Mesendoderm (in vitro differentiated cells): Measurements from ENCODE around the gene ARID2.

ENCODE experiments used
- DNase-seq: peaks from one replicate; pipeline ENCODE4 v3.0.0; 2013
- H2AK5ac ChIP-seq: 2 replicates; pipeline ENCODE4 v1.6.1; 2013; ENCODE audit warnings: low read length, inconsistent platforms
- H2BK120ac ChIP-seq: 2 replicates; pipeline ENCODE4 v1.6.1; 2013; ENCODE audit warnings: low read depth, mild to moderate bottlenecking, low read length, moderate library complexity, mixed read lengths
- H2BK15ac ChIP-seq: replicated peaks from 2 replicates; pipeline ENCODE4 v1.6.1; 2013; ENCODE audit warnings: low read depth, mild to moderate bottlenecking, moderate library complexity
- H2BK5ac ChIP-seq: 2 replicates; pipeline ENCODE4 v1.6.1; 2013; ENCODE audit warnings: low read length, inconsistent platforms
- H3K18ac ChIP-seq: 2 replicates; pipeline ENCODE4 v1.6.1; 2013; ENCODE audit warnings: mild to moderate bottlenecking, low read length, mixed read lengths
- H3K23ac ChIP-seq: one replicate; pipeline ENCODE4 v1.6.1; 2013; ENCODE audit warnings: low read length
- H3K27ac ChIP-seq: 2 replicates; pipeline ENCODE4 v1.5.1; 2013; ENCODE audit warnings: low read depth, mild to moderate bottlenecking, inconsistent platforms, low read length, moderate library complexity
- H3K27me3 ChIP-seq: 2 replicates; pipeline ENCODE4 v1.6.1; 2013; ENCODE audit warnings: low read length, control low read depth, mild to moderate bottlenecking, inconsistent platforms; ENCODE audit not compliant: insufficient read depth, poor library complexity
- H3K36me3 ChIP-seq: 2 replicates; pipeline ENCODE4 v1.6.1; 2013; ENCODE audit warnings: low read length, inconsistent platforms; ENCODE audit not compliant: control insufficient read depth, insufficient read depth
- H3K4ac ChIP-seq: one replicate; pipeline ENCODE4 v1.6.1; 2013; ENCODE audit warnings: low read depth, mild to moderate bottlenecking, low read length, moderate library complexity
- H3K4me1 ChIP-seq: 2 replicates; pipeline ENCODE4 v1.6.1; 2013; ENCODE audit warnings: low read depth, low read length, inconsistent platforms; ENCODE audit not compliant: control insufficient read depth
- H3K4me2 ChIP-seq: 2 replicates; pipeline ENCODE4 v1.6.1; 2013; ENCODE audit warnings: low read length
- H3K4me3 ChIP-seq: 2 replicates; pipeline ENCODE4 v1.5.1; 2013; ENCODE audit warnings: mild to moderate bottlenecking, low read length
- H3K56ac ChIP-seq: one replicate; pipeline ENCODE4 v1.6.1; 2013; ENCODE audit warnings: low read length
- H3K79me1 ChIP-seq: 2 replicates; pipeline ENCODE4 v1.6.1; 2013; ENCODE audit warnings: low read length, inconsistent platforms
- H3K79me2 ChIP-seq: 2 replicates; pipeline ENCODE4 v1.6.1; 2013; ENCODE audit warnings: mild to moderate bottlenecking, low read length; ENCODE audit not compliant: control insufficient read depth, insufficient read depth
- H3K9ac ChIP-seq: 2 replicates; pipeline ENCODE4 v1.6.1; 2013; ENCODE audit warnings: low read length, inconsistent platforms
- H4K5ac ChIP-seq: one replicate; pipeline ENCODE4 v1.6.1; 2013; ENCODE audit warnings: low read length
- H4K8ac ChIP-seq: one replicate; pipeline ENCODE4 v1.6.1; 2013; ENCODE audit warnings: low read depth, mild to moderate bottlenecking, control low read depth, low read length, moderate library complexity
- WGBS: extraction: QIAGEN DNeasy Blood & Tissue Kit; methylation state at CpG from one replicate; pipeline ENCODE4 v1.1.7; 2013; ENCODE audit warnings: low lambda C conversion rate, missing lambda C conversion rate; ENCODE audit not compliant: insufficient coverage; ENCODE audit errors: extremely low coverage; 5-methylcytosine and 5-hydroxymethylcytosine counted together

ARID2 gene

DNA sequence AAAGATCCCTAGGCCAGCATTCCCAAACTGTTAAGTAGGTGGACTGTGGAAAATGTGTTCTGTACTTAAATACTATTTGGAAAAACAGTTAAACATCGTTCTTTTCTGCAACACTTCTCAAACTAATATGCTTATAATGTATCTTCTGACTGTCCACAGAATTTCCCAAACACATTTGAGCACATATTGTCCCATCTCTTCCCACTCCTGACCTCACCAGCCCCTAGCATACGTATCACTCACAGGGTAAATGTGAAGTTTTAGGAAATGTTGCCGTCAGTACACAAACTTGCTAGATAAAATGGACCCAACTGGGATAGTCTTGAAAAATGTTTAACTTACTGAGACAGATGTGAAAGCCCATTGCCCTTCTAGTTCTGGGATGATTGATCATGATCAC, 27.7 kb downstream of the ARID2 start:
- H4K5ac ChIP-seq: no peak overlapping the region
- H2BK15ac ChIP-seq: no peak overlapping the region
- H3K9ac ChIP-seq: no peak overlapping the region
- H3K36me3 ChIP-seq: no peaks in the 10 kb centered on the region
- no CpG with 5 or more reads among the region's 3 CpGs for WGBS
- no peak overlapping the region for H3K18ac ChIP-seq
- H3K27me3 ChIP-seq: no peaks in the 10 kb centered on the region
- no peak overlapping the region for H4K8ac ChIP-seq
- no peak overlapping the region for H3K4ac ChIP-seq
- H2BK120ac ChIP-seq: no peak overlapping the region
- H3K4me3 ChIP-seq: no peak overlapping the region
- H3K79me2 ChIP-seq: peaks cover 15% of the 10 kb centered on the region
- H2AK5ac ChIP-seq: no peak overlapping the region
- no peak overlapping the region for H3K4me2 ChIP-seq
- H3K23ac ChIP-seq: no peak overlapping the region
- no peak overlapping the region for H3K56ac ChIP-seq
- H3K27ac ChIP-seq: no peak overlapping the region
- H3K4me1 ChIP-seq: peaks cover 3% of the 10 kb centered on the region
- DNase-seq: no peak
- peaks cover 2% of the 10 kb centered on the region for H3K79me1 ChIP-seq
- H2BK5ac ChIP-seq: no peak overlapping the region

DNA sequence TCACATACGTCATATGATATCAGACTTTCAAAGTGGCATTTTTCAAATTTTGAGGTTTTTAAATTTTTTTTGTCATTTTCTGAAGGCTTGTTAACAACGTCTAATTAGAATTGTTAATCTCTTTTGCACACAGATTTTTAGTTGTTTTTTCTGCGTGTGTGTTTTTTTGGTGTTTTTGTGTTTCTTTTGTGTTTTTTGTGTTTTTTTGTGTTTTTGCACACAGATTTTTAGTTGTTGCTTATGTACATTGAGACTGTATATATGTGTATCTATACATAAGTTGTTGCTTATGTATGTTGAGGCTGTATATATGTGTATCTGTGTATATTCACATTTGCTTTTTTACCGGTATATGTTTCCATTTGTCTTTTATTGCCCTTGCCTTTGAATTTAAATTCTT, 30.8 kb downstream of the ARID2 start:
- Histone ChIP-seq H3K79me1 (peaks cover 3% of the 10 kb centered on the region), H3K18ac (no peak overlapping the region), H3K27me3 (no peaks in the 10 kb centered on the region), H3K23ac (no peak overlapping the region), H2BK120ac (no peak overlapping the region), H2BK15ac (no peak overlapping the region), H2BK5ac (no peak overlapping the region), H3K4me3 (no peak overlapping the region), H3K4ac (no peak overlapping the region), H3K36me3 (no peaks in the 10 kb centered on the region), H3K27ac (no peak overlapping the region), H2AK5ac (no peak overlapping the region), H4K8ac (no peak overlapping the region), H3K79me2 (peaks cover 18% of the 10 kb centered on the region), H3K4me1 (peaks cover 3% of the 10 kb centered on the region), H3K56ac (no peak overlapping the region), H3K9ac (no peak overlapping the region), H4K5ac (no peak overlapping the region), H3K4me2 (no peak overlapping the region)
- WGBS: no CpG with 5 or more reads among the region's 4 CpGs
- no peak for DNase-seq

DNA sequence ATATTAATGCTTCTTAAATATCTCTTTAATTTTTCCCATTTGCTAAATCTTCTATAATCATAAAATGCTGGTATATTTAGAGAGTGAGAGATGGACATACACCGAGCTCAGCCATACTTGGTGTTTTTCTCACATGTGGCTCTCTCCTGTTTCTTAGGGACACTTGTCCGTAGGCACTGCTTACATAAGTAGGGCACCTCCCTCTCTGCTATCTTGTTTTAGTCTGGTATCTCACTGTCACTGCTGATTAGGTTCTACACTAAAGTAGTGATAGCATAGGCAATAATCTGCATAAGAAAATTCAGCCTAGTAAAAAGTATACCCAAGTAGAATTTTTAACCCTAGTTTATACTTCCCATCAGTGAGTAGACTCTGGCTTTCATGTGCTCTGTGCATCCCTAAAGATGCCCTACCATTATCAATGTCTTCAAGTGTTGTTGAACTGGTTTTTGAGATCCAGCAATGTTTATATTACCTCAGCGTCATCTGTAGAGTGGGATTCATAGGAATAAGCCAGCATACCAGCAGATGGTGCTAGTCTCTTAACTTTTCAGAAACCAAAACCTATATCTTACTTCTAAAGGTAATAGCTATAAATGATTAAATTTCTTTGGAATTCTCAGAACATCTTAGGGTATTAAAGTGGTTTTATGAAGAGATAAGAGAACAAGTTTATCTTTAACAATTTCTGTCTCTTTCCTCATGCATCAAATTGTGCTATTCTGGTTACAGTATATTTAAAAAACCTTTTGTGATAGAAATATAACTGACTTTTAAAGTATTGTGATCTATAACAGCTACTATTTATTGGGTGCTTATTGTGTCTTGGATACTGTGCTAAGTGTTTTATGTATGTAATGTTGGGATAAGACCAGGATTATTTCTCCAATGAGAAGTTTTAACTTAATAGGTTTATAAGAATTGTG, 32.9 kb downstream of the ARID2 start:
- H2BK5ac ChIP-seq: no peak overlapping the region
- H3K27me3 ChIP-seq: no peaks in the 10 kb centered on the region
- no peak overlapping the region for H3K4me3 ChIP-seq
- no peak overlapping the region for H4K8ac ChIP-seq
- H3K9ac ChIP-seq: no peak overlapping the region
- H3K4ac ChIP-seq: no peak overlapping the region
- no peaks in the 10 kb centered on the region for H3K36me3 ChIP-seq
- no peak overlapping the region for H2AK5ac ChIP-seq
- H3K23ac ChIP-seq: no peak overlapping the region
- no peak overlapping the region for H2BK15ac ChIP-seq
- H3K4me2 ChIP-seq: no peak overlapping the region
- no peak overlapping the region for H3K56ac ChIP-seq
- DNase-seq: peak; percentile 84
- H3K18ac ChIP-seq: no peak overlapping the region
- peaks cover 3% of the 10 kb centered on the region for H3K79me1 ChIP-seq
- peaks cover under 1% of the 10 kb centered on the region for H3K4me1 ChIP-seq
- WGBS: no CpG with 5 or more reads among the region's 3 CpGs
- H3K79me2 ChIP-seq: peaks cover 17% of the 10 kb centered on the region
- no peak overlapping the region for H3K27ac ChIP-seq
- no peak overlapping the region for H2BK120ac ChIP-seq
- H4K5ac ChIP-seq: no peak overlapping the region

DNA sequence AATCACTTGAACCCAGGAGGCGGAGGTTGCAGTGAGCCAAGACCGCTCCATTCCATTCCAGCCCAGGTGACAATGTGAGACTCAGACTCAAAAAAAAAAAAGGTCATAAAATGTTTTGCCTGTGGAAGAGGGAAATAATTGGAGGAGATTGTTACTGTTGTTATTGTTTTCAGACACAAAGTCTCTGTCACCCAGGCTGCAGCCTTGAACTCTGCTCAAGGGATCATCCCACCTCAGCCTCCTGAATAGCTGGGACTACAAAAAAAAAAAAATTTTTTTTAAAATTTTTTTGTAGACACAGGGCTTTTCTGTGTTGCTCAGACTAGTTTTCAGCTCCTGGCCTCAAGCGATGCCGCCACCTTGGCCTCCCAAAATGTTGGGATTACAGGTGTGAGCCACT, 33.9 kb downstream of the ARID2 start:
- Histone ChIP-seq H4K5ac (no peak overlapping the region), H3K27ac (no peak overlapping the region), H3K36me3 (no peaks in the 10 kb centered on the region), H2AK5ac (no peak overlapping the region), H3K9ac (no peak overlapping the region), H3K4me3 (no peak overlapping the region), H2BK5ac (no peak overlapping the region), H3K4ac (no peak overlapping the region), H4K8ac (no peak overlapping the region), H2BK15ac (no peak overlapping the region), H3K18ac (no peak overlapping the region), H3K23ac (no peak overlapping the region), H2BK120ac (no peak overlapping the region), H3K4me2 (no peak overlapping the region), H3K56ac (no peak overlapping the region), H3K79me1 (peaks cover 7% of the 10 kb centered on the region), H3K27me3 (no peaks in the 10 kb centered on the region), H3K79me2 (peaks cover 20% of the 10 kb centered on the region), H3K4me1 (no peaks in the 10 kb centered on the region)
- DNase-seq: no peak
- no CpG with 5 or more reads among the region's 4 CpGs for WGBS

DNA sequence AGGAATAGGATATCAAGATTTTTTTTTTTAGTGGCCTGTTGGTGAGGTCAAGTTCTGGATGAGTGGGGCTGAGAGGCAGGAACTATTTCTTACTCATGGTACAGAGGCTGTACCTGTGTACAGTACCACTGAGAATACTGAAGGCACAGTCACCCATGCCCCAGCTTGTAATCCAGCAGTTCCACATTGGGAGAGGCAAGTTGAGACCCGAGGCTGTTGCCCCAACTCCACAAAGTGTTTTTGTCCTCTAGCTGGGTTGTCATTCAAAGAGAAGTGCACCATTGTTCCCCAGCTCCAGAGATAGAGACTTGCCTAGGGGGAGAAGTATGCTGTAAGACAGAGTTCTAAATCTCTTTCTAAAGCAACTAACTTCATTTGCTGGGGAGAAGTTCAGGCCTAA, 38.7 kb downstream of the ARID2 start:
- no peak overlapping the region for H3K9ac ChIP-seq
- H3K27me3 ChIP-seq: no peaks in the 10 kb centered on the region
- H4K8ac ChIP-seq: no peak overlapping the region
- no CpG with 5 or more reads among the region's 1 CpG for WGBS
- no peaks in the 10 kb centered on the region for H3K36me3 ChIP-seq
- H3K56ac ChIP-seq: no peak overlapping the region
- H2BK5ac ChIP-seq: no peak overlapping the region
- no peak overlapping the region for H2BK15ac ChIP-seq
- no peak overlapping the region for H3K4ac ChIP-seq
- H3K23ac ChIP-seq: no peak overlapping the region
- H2BK120ac ChIP-seq: no peak overlapping the region
- peaks cover 20% of the 10 kb centered on the region for H3K79me2 ChIP-seq
- no peak overlapping the region for H3K4me3 ChIP-seq
- no peak overlapping the region for H3K27ac ChIP-seq
- H3K79me1 ChIP-seq: peaks cover 10% of the 10 kb centered on the region
- no peak overlapping the region for H4K5ac ChIP-seq
- H3K18ac ChIP-seq: no peak overlapping the region
- H3K4me1 ChIP-seq: no peaks in the 10 kb centered on the region
- no peak overlapping the region for H2AK5ac ChIP-seq
- peak; percentile 12 for DNase-seq
- no peak overlapping the region for H3K4me2 ChIP-seq

DNA sequence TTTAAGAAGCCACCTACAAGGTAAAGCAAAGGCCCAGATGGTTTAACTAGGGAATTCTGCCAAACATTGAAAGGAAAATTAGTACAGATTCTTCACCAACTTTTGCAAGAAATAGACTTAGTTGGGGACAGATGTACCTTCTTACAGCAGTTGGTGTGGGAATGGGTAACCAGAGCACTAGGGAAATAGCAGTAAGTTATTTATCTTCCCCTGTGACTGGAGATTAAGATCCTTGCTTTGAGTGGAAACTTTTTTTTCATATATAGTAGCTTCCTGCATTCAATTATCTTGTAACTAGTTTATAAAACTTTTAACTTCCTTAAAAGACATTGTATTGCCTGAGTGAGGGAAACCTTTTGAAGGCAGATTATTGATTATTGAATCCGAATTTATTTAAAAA, 44.2 kb downstream of the ARID2 start:
- DNase-seq: no peak
- H3K18ac ChIP-seq: no peak overlapping the region
- WGBS: 100% methylated on average over 1 of the region's 1 CpG

More for the DNA sequence above, 44.2 kb downstream of the ARID2 start:
- H4K5ac ChIP-seq: no peak overlapping the region
- H3K9ac ChIP-seq: no peak overlapping the region
- no peak overlapping the region for H3K4me3 ChIP-seq
- no peak overlapping the region for H2BK5ac ChIP-seq
- no peak overlapping the region for H3K27ac ChIP-seq
- no peak overlapping the region for H2AK5ac ChIP-seq
- H3K4ac ChIP-seq: no peak overlapping the region
- H3K56ac ChIP-seq: no peak overlapping the region
- H2BK120ac ChIP-seq: no peak overlapping the region
- no peak overlapping the region for H4K8ac ChIP-seq
- no peak overlapping the region for H3K4me2 ChIP-seq
- peaks cover 5% of the 10 kb centered on the region for H3K79me1 ChIP-seq
- H3K27me3 ChIP-seq: no peaks in the 10 kb centered on the region
- H3K4me1 ChIP-seq: no peaks in the 10 kb centered on the region
- no peak overlapping the region for H3K23ac ChIP-seq
- no peak overlapping the region for H2BK15ac ChIP-seq
- H3K79me2 ChIP-seq: peaks cover 15% of the 10 kb centered on the region
- no peaks in the 10 kb centered on the region for H3K36me3 ChIP-seq
